ENCODE results near the gene CLCN7.

DNA sequence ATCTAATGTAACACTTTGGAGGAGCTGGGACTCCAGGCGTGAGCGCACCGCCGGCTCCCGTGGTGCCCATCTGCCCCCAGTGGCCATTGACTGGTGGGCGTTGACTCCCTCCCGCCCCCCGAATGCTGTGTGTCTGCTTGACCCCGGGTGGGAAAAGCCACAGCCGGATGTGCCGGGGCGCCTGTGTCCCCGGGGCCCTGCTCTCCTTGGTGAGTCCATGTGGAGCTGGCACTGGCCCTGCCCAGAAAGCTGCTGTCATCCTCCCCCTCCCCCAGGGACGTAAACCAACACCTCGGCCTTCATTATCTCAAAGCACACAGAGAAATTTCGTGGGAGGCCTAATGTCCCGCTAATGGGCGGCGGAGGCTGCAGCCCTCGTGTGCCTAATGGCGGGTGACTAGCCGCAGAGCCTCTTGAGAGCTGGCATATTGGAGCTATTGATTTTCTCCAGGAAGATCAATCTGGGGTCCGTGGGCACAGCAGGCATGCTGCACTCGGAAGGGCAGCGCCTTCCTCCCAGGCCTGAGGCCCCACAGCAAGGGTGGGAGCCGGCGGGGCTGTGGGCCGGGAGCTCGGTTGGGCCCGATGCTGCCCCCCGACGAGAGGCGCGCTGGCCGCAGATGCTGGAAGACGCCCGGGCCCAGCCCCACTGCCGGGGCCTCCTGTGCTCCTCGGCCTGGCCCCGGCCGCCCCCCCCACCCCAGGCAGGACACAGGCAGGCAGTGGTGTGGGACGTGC is 47.9 kb downstream of the CLCN7 start:
- TF ChIP-seq, protein P1, sequence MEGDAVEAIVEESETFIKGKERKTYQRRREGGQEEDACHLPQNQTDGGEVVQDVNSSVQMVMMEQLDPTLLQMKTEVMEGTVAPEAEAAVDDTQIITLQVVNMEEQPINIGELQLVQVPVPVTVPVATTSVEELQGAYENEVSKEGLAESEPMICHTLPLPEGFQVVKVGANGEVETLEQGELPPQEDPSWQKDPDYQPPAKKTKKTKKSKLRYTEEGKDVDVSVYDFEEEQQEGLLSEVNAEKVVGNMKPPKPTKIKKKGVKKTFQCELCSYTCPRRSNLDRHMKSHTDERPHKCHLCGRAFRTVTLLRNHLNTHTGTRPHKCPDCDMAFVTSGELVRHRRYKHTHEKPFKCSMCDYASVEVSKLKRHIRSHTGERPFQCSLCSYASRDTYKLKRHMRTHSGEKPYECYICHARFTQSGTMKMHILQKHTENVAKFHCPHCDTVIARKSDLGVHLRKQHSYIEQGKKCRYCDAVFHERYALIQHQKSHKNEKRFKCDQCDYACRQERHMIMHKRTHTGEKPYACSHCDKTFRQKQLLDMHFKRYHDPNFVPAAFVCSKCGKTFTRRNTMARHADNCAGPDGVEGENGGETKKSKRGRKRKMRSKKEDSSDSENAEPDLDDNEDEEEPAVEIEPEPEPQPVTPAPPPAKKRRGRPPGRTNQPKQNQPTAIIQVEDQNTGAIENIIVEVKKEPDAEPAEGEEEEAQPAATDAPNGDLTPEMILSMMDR (IDR thresholded peaks at IDR 0.05): no peak
- no peak for TF ChIP-seq POLR2A (IDR thresholded peaks at IDR 0.05)

Data from heart left ventricle (tissue), 13 donors.